Testis (tissue), 3 donors: ENCODE data around the gene TAS2R13. TPM values are rescaled to one million over a fixed set of nuclear protein-coding genes. Genes with fewer than 3 reads are reported as not detected.

ENCODE experiments used
- DNase-seq: peaks from one replicate; pipeline ENCODE4 v3.0.0-alpha.2; 2019
- H3K27ac ChIP-seq, 2 donors: fragments of 200-600 bp; sonication (generic); one replicate each; pipeline ENCODE4 v1.5.1; 2019
- H3K27me3 ChIP-seq: fragments of 200-600 bp; sonication (generic); one replicate; pipeline ENCODE4 v1.5.1; 2019
- H3K36me3 ChIP-seq: fragments of 200-600 bp; sonication (generic); one replicate; pipeline ENCODE4 v1.5.1; 2017; ENCODE audit warnings: low read depth; ENCODE audit errors: missing control alignments
- H3K4me1 ChIP-seq: fragments of 200-600 bp; sonication (generic); one replicate; pipeline ENCODE4 v1.5.1; 2019
- H3K4me3 ChIP-seq, 2 donors: fragments of 200-600 bp; sonication (generic); one replicate each; pipeline ENCODE4 v1.5.1; 2017 to 2019
- H3K9me3 ChIP-seq: fragments of 200-600 bp; sonication (generic); one replicate; pipeline ENCODE4 v1.5.1; 2017
- CTCF ChIP-seq, 3 experiments: fragments of 450-650 bp in 2 of 3; fragments of 200-600 bp in 1 of 3; sonication (generic) in 1 of 3; IDR thresholded peaks; one replicate each; pipeline ENCODE4 v1.5.1; 2016 to 2019; ENCODE audit warnings: antibody characterized with exemption in 3 of 3, mild to moderate bottlenecking in 2 of 3, moderate library complexity in 1 of 3
- POLR2A ChIP-seq: fragments of 450-650 bp; IDR thresholded peaks from one replicate; pipeline ENCODE4 v1.6.1; 2017; ENCODE audit warnings: antibody characterized with exemption, mild to moderate bottlenecking, moderate library complexity
- WGBS, 2 donors: methylation state at CpG; one replicate each; pipeline ENCODE4 v1.1.5; 2018; 5-methylcytosine and 5-hydroxymethylcytosine counted together
- intact Hi-C: fragments of 100-400 bp; cut with DNase I; formaldehyde crosslinking; loops from one replicate; pipeline ENCODE4 v1.15.1; 2023; ENCODE audit warnings: low total_unique reads
- polyA plus RNA-seq: library from polyadenylated mRNA; stranded (reverse); fragments of 350-450 nt; fragmentation: Illumina TruSeq; extraction: RNeasy Lipid Tissue Mini Kit (QIAGEN cat#74804); gene quantifications from one replicate; pipeline ENCODE4 v1.2.3, GENCODE V29; 2014; ENCODE audit warnings: low read depth, low replicate concordance; ENCODE audit not compliant: insufficient read depth
- total RNA-seq, 2 donors: library from RNA; depleted of rRNA; stranded (reverse); fragments of >200 nt; gene quantifications; one replicate each; pipeline ENCODE4 v1.2.3, GENCODE V29; 2016

Gene TAS2R13
- total and polyA plus RNA-seq, 3 donors from 2014 or later = 3.1 to 3.6 TPM; not detected in 1

DNA sequence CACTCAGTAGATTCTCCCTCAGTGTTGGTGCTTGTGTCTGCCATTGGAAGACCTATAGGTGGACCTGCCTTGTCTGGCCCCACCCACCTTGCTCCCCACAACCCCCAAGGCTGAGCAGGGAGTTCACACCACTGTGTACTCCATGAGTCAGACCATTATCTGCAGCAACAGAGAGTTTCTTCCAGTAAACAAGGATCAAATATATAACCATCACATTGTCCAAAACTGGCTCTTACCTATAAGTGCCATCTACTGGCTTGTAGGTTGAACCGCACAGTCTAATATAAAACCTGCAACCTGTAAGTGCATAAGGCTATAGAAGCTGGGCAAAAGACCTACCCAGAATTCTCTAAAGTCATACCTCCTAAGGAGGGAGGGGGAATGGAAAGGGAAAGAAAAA is 7.9 kb downstream of the TAS2R13 start:
- Histone ChIP-seq H3K4me1 (no peaks in the 10 kb centered on the region), H3K9me3 (no peaks in the 10 kb centered on the region), H3K27ac (no peak overlapping the region), H3K4me3 (no peak overlapping the region), H3K27me3 (no peaks in the 10 kb centered on the region), H3K36me3 (no peaks in the 10 kb centered on the region)
- no peak for TF ChIP-seq CTCF (IDR thresholded peaks at IDR 0.05)
- TF ChIP-seq POLR2A = no peak
- no peak for DNase-seq
- WGBS, 2 donors = 88 to 90% methylated on average over 1 of the region's 1 CpG
- intact Hi-C loops = no loop called here

GRCh38 chr12:10900972-10901371 is 8.4 kb downstream of the TAS2R13 start:
- Histone ChIP-seq H3K27me3 (no peaks in the 10 kb centered on the region), H3K9me3 (no peaks in the 10 kb centered on the region), H3K4me1 (no peaks in the 10 kb centered on the region), H3K36me3 (no peaks in the 10 kb centered on the region), H3K4me3 (no peak overlapping the region), H3K27ac (no peak overlapping the region)
- intact Hi-C loops = no loop called here
- TF ChIP-seq CTCF (IDR thresholded peaks at IDR 0.05) = no peak
- no peak for TF ChIP-seq POLR2A
- no peak for DNase-seq
- WGBS, 2 donors = 93 to 100% methylated on average over 1 of the region's 1 CpG

- Histone ChIP-seq H3K9me3 (no peaks in the 10 kb centered on the region), H3K27me3 (no peaks in the 10 kb centered on the region), H3K36me3 (no peaks in the 10 kb centered on the region), H3K4me3 (no peak overlapping the region), H3K27ac (no peak overlapping the region), H3K4me1 (no peaks in the 10 kb centered on the region)
- 92 to 100% methylated on average over 1 of the region's 1 CpG for WGBS, 2 donors
- intact Hi-C loops = no loop called here
- DNase-seq = no peak
- TF ChIP-seq POLR2A (no peak), CTCF (IDR thresholded peaks at IDR 0.05) (no peak)
Measured at GRCh38 chr12:10900530-10900929, 8.8 kb downstream of the TAS2R13 start.

GRCh38 chr12:10896854-10897253 is 12.5 kb downstream of the TAS2R13 start:
- Histone ChIP-seq H3K9me3 (no peaks in the 10 kb centered on the region), H3K4me3 (no peak overlapping the region), H3K27me3 (no peaks in the 10 kb centered on the region), H3K27ac (no peak overlapping the region), H3K4me1 (no peaks in the 10 kb centered on the region), H3K36me3 (no peaks in the 10 kb centered on the region)
- 92 to 93% methylated on average over 5 of the region's 5 CpGs for WGBS, 2 donors
- no peak for TF ChIP-seq CTCF (IDR thresholded peaks at IDR 0.05)
- no peak for TF ChIP-seq POLR2A
- intact Hi-C loops = no loop called here
- no peak for DNase-seq

GRCh38 chr12:10891937-10892336 is 17.4 kb downstream of the TAS2R13 start:
- Histone ChIP-seq H3K4me3 (no peak overlapping the region), H3K4me1 (no peaks in the 10 kb centered on the region), H3K9me3 (no peaks in the 10 kb centered on the region), H3K36me3 (no peaks in the 10 kb centered on the region), H3K27me3 (no peaks in the 10 kb centered on the region), H3K27ac (no peak overlapping the region)
- intact Hi-C loops = no loop called here
- TF ChIP-seq CTCF (IDR thresholded peaks at IDR 0.05) (no peak), POLR2A (no peak)
- 88 to 94% methylated on average over 2 of the region's 2 CpGs for WGBS, 2 donors
- no peak for DNase-seq
